Muscle of back (tissue), 11 donors: Measurements from ENCODE around the gene FAAP100. TPM values are rescaled to one million over a fixed set of nuclear protein-coding genes. Genes with fewer than 3 reads are reported as not detected.
A peak's percentile ranks its signal among the peaks of the same experiment; 100 is the strongest.

Experiments
- DNase-seq, 3 donors: peaks; one replicate each; pipeline versions ENCODE4 v3.0.0 to v3.0.0-alpha.2; 2013
- polyA plus RNA-seq, 10 donors: library from polyadenylated mRNA; unstranded; fragments of 120-200 nt; gene quantifications; one replicate each; pipeline ENCODE4 v1.2.1, GENCODE V29; 2013; ENCODE audit not compliant: insufficient read length in 10 of 10

The FAAP100 gene
- polyA plus RNA-seq, 10 donors = 12.9 to 23.7 (median 18.7) TPM

GRCh38 chr17:81527591-81528383 is 24.4 kb downstream of the FAAP100 start, which contains the start of gene FSCN2:
Gene FSCN2, plus strand, starts transcription at chr17:81528377. Its CDS starts 155 bp downstream, at chr17:81528532.
- no peak for DNase-seq

GRCh38 chr17:81526662-81527571 is 25.2 kb downstream of the FAAP100 start:
- DNase-seq = no peak

GRCh38 chr17:81524865-81525159 is 27.3 kb downstream of the FAAP100 start:
- DNase-seq = no peak

GRCh38 chr17:81524039-81524864 is 27.9 kb downstream of the FAAP100 start:
- DNase-seq = no peak

- peak in 1 of 3 donors; percentile 72 for DNase-seq
Observed at GRCh38 chr17:81523402-81524038, 28.6 kb downstream of the FAAP100 start.

- peak in 1 of 3 donors; percentile 71 for DNase-seq
Observed at GRCh38 chr17:81522491-81523401, 29.4 kb downstream of the FAAP100 start.

GRCh38 chr17:81520021-81520901 is 31.9 kb downstream of the FAAP100 start:
- DNase-seq = no peak

GRCh38 chr17:81519284-81520020 is 32.7 kb downstream of the FAAP100 start:
- DNase-seq = no peak

GRCh38 chr17:81518785-81519283 is 33.3 kb downstream of the FAAP100 start:
- DNase-seq = peak in 1 of 3 donors; percentile 56

- no peak for DNase-seq
Observed at GRCh38 chr17:81518113-81518784, 33.9 kb downstream of the FAAP100 start.

- peak in 1 of 3 donors; percentile 16 for DNase-seq
Observed at GRCh38 chr17:81517339-81518112, 34.6 kb downstream of the FAAP100 start.

GRCh38 chr17:81517009-81517338 is 35.2 kb downstream of the FAAP100 start:
- DNase-seq = no peak

- no peak for DNase-seq
Observed at GRCh38 chr17:81516439-81516838, 35.7 kb downstream of the FAAP100 start.

- no peak for DNase-seq
Observed at GRCh38 chr17:81515530-81516041, 36.6 kb downstream of the FAAP100 start.

- peak; percentile 80 to 92 (median 91) for DNase-seq
Observed at GRCh38 chr17:81514739-81515529, 37.2 kb downstream of the FAAP100 start.

GRCh38 chr17:81514489-81514738 is 37.7 kb downstream of the FAAP100 start:
- DNase-seq = no peak
